CD4-positive, alpha-beta memory T cell (primary cell): Measurements from ENCODE around the gene TREH. TPM values are rescaled to one million over a fixed set of nuclear protein-coding genes. Genes with fewer than 3 reads are reported as not detected.

Experiments
- CTCF ChIA-PET: fragments of 350-600 bp; sonication (Branson Sonifier 250); formaldehyde crosslinking; loops from one replicate; lab custom pipeline; 2021; ENCODE audit warnings: inconsistent platforms; ENCODE audit not compliant: partially characterized antibody; lab: Charles Lee
- POLR2A ChIA-PET: fragments of 350-600 bp; sonication (Branson Sonifier 250); formaldehyde crosslinking; loops from one replicate; lab custom pipeline; 2021; ENCODE audit not compliant: partially characterized antibody; lab: Charles Lee
- DNase-seq, 5 donors: peaks; one replicate each; pipeline versions ENCODE4 v3.0.0 to v3.0.0-alpha.2; 2020 to 2022; ENCODE audit warnings: mixed read lengths in 1 of 5
- H3K27ac ChIP-seq: one replicate; pipeline ENCODE4 v1.7.0; 2013; ENCODE audit warnings: low read depth, low read length
- H3K27me3 ChIP-seq: 2 replicates; pipeline ENCODE4 v1.7.0; 2013; ENCODE audit warnings: mild to moderate bottlenecking, low read length, moderate library complexity; ENCODE audit not compliant: insufficient read depth
- H3K36me3 ChIP-seq: 2 replicates; pipeline ENCODE4 v1.7.0; 2013; ENCODE audit warnings: mild to moderate bottlenecking, low read length, moderate library complexity; ENCODE audit not compliant: insufficient read depth
- H3K4me1 ChIP-seq: 2 replicates; pipeline ENCODE4 v1.7.0; 2013; ENCODE audit warnings: mild to moderate bottlenecking, low read length, moderate library complexity; ENCODE audit not compliant: insufficient read depth
- H3K4me3 ChIP-seq, 2 donors: one replicate each; pipeline ENCODE4 v1.7.0; 2013; ENCODE audit warnings: low read length in 2 of 2, mild to moderate bottlenecking in 1 of 2
- H3K9me3 ChIP-seq, 2 donors: one replicate each; pipeline ENCODE4 v1.7.0; 2013; ENCODE audit warnings: low read length in 2 of 2, control low read depth in 1 of 2; ENCODE audit not compliant: control insufficient read depth in 1 of 2
- H3K27ac Mint-ChIP-seq, 7 donors: one replicate each; pipeline ENCODE4 v1.8.0; 2020 to 2021; ENCODE audit warnings: mixed read lengths in 7 of 7, mild to moderate bottlenecking in 6 of 7, inconsistent platforms in 3 of 7, moderate library complexity in 3 of 7
- H3K27me3 Mint-ChIP-seq, 2 donors: one replicate each; pipeline ENCODE4 v1.8.0; 2020 to 2021; ENCODE audit warnings: mixed read lengths in 2 of 2
- H3K36me3 Mint-ChIP-seq, 2 donors: one replicate each; pipeline ENCODE4 v1.8.0; 2020 to 2021; ENCODE audit warnings: mixed read lengths in 2 of 2, inconsistent platforms in 1 of 2, mild to moderate bottlenecking in 1 of 2
- H3K4me1 Mint-ChIP-seq, 4 donors: one replicate each; pipeline ENCODE4 v1.8.0; 2020 to 2021; ENCODE audit warnings: mixed read lengths in 4 of 4, mild to moderate bottlenecking in 1 of 4
- H3K4me3 Mint-ChIP-seq, 8 donors: one replicate each; pipeline ENCODE4 v1.8.0; 2020 to 2021; ENCODE audit warnings: mixed read lengths in 8 of 8, mild to moderate bottlenecking in 7 of 8, moderate library complexity in 6 of 8, inconsistent platforms in 3 of 8
- H3K9me3 Mint-ChIP-seq, 8 donors: one replicate each; pipeline ENCODE4 v1.8.0; 2020 to 2021; ENCODE audit warnings: mixed read lengths in 8 of 8, mild to moderate bottlenecking in 5 of 8, inconsistent platforms in 3 of 8, moderate library complexity in 1 of 8
- intact Hi-C: fragments of 100-400 bp; cut with micrococcal nuclease; formaldehyde crosslinking; loops from one replicate; pipeline ENCODE4 v1.15.1; 2023
- polyA plus RNA-seq, 2 donors: library from polyadenylated mRNA; unstranded; fragments of 300-500 nt; fragmentation: Illumina TruSeq; gene quantifications; one replicate each; pipeline ENCODE4 v1.2.3, GENCODE V29; 2021
- total RNA-seq, 2 experiments: library from RNA; stranded (reverse); gene quantifications; one replicate each; pipeline ENCODE4 v1.2.3, GENCODE V29; 2021

Gene TREH
- total and polyA plus RNA-seq, 4 experiments from 2014 or later: not detected

GRCh38 chr11:118651820-118652219 lies 27.6 kb downstream of the TREH start:
- Histone ChIP-seq H3K27me3 (no peaks in the 10 kb centered on the region), H3K9me3 (no peaks in the 10 kb centered on the region), H3K36me3 (no peaks in the 10 kb centered on the region), H3K4me3 (no peak overlapping the region), H3K4me1 (peaks cover 8% of the 10 kb centered on the region), H3K27ac (no peak overlapping the region)
- CTCF ChIA-PET: no interaction called here
- POLR2A ChIA-PET: interaction anchor here (0.7 kb wide), 1 partner anchor 535 kb away, joined by 3 read pairs; no protein-coding TSS in a partner anchor
- peaks cover 6 to 11% (median 10%) of the 10 kb centered on the region in 4 donors for H3K4me1 Mint-ChIP-seq
- H3K27ac Mint-ChIP-seq: peak overlapping the region in 1 of 7 donors; percentile 65
- no peak overlapping the region for H3K4me3 Mint-ChIP-seq
- no peaks in the 10 kb centered on the region for H3K36me3 Mint-ChIP-seq
- no peak for DNase-seq
- no peaks in the 10 kb centered on the region for H3K27me3 Mint-ChIP-seq
- intact Hi-C loops: no loop called here
- peaks cover 0 to 3% (median 0%) of the 10 kb centered on the region in 8 donors for H3K9me3 Mint-ChIP-seq

GRCh38 chr11:118650366-118650765 lies 29.1 kb downstream of the TREH start:
- CTCF ChIA-PET: no interaction called here
- no peaks in the 10 kb centered on the region for H3K36me3 ChIP-seq
- H3K4me3 ChIP-seq: no peak overlapping the region
- Mint-ChIP-seq H3K27ac (no peak overlapping the region), H3K36me3 (no peaks in the 10 kb centered on the region), H3K4me1 (peaks cover 6 to 11% (median 10%) of the 10 kb centered on the region in 4 donors), H3K9me3 (peaks cover 0 to 3% (median 0%) of the 10 kb centered on the region in 8 donors), H3K4me3 (no peak overlapping the region), H3K27me3 (peaks cover 0 to 2% of the 10 kb centered on the region in 2 donors)
- no peaks in the 10 kb centered on the region for H3K9me3 ChIP-seq
- DNase-seq: no peak
- no peaks in the 10 kb centered on the region for H3K27me3 ChIP-seq
- intact Hi-C loops: no loop called here
- H3K4me1 ChIP-seq: peaks cover 8% of the 10 kb centered on the region
- POLR2A ChIA-PET: no interaction called here
- H3K27ac ChIP-seq: no peak overlapping the region

GRCh38 chr11:118649941-118650340 lies 29.5 kb downstream of the TREH start:
- no peak overlapping the region for H3K4me3 ChIP-seq
- H3K27me3 Mint-ChIP-seq: peaks cover 0 to 2% of the 10 kb centered on the region in 2 donors
- H3K4me3 Mint-ChIP-seq: no peak overlapping the region
- peaks cover 0 to 3% (median 0%) of the 10 kb centered on the region in 8 donors for H3K9me3 Mint-ChIP-seq
- no peaks in the 10 kb centered on the region for H3K36me3 Mint-ChIP-seq
- no peak for DNase-seq
- peak overlapping the region in 1 of 7 donors; percentile 2 for H3K27ac Mint-ChIP-seq
- H3K27ac ChIP-seq: no peak overlapping the region
- peaks cover 6 to 11% (median 10%) of the 10 kb centered on the region in 4 donors for H3K4me1 Mint-ChIP-seq
- H3K27me3 ChIP-seq: no peaks in the 10 kb centered on the region
- peaks cover 8% of the 10 kb centered on the region for H3K4me1 ChIP-seq
- no peaks in the 10 kb centered on the region for H3K9me3 ChIP-seq
- H3K36me3 ChIP-seq: no peaks in the 10 kb centered on the region
- ChIA-PET POLR2A (no interaction called here), CTCF (no interaction called here)
- intact Hi-C loops: no loop called here

GRCh38 chr11:118648291-118648690 lies 31.2 kb downstream of the TREH start:
- Mint-ChIP-seq H3K36me3 (no peaks in the 10 kb centered on the region), H3K4me1 (peaks cover 6 to 11% (median 10%) of the 10 kb centered on the region in 4 donors), H3K27me3 (peaks cover 0 to 2% of the 10 kb centered on the region in 2 donors), H3K27ac (no peak overlapping the region), H3K4me3 (no peak overlapping the region), H3K9me3 (peaks cover 0 to 3% (median 0%) of the 10 kb centered on the region in 8 donors)
- Histone ChIP-seq H3K9me3 (no peaks in the 10 kb centered on the region), H3K27me3 (no peaks in the 10 kb centered on the region), H3K4me3 (no peak overlapping the region), H3K36me3 (no peaks in the 10 kb centered on the region), H3K4me1 (peaks cover 8% of the 10 kb centered on the region), H3K27ac (no peak overlapping the region)
- intact Hi-C loops: no loop called here
- no peak for DNase-seq
- ChIA-PET CTCF (no interaction called here), POLR2A (no interaction called here)

- Histone ChIP-seq H3K27ac (no peak overlapping the region), H3K36me3 (no peaks in the 10 kb centered on the region), H3K4me1 (no peaks in the 10 kb centered on the region), H3K4me3 (no peak overlapping the region), H3K9me3 (no peaks in the 10 kb centered on the region), H3K27me3 (no peaks in the 10 kb centered on the region)
- Mint-ChIP-seq H3K4me3 (no peak overlapping the region), H3K27ac (no peak overlapping the region), H3K27me3 (peaks cover 0 to 2% of the 10 kb centered on the region in 2 donors), H3K9me3 (peaks cover 0 to 3% (median 0%) of the 10 kb centered on the region in 8 donors), H3K4me1 (no peaks in the 10 kb centered on the region), H3K36me3 (no peaks in the 10 kb centered on the region)
- DNase-seq: no peak
- intact Hi-C loops: no loop called here
- ChIA-PET POLR2A (interaction anchor here (1.8 kb wide), 1 partner anchor 10 kb away, joined by 5 read pairs; no protein-coding TSS in a partner anchor), CTCF (no interaction called here)
Measured at GRCh38 chr11:118646393-118646792, 33.1 kb downstream of the TREH start.

GRCh38 chr11:118645066-118645715 lies 34.3 kb downstream of the TREH start:
- intact Hi-C loops: no loop called here
- CTCF ChIA-PET: interaction anchor here (0.6 to 1.0 kb wide), 2 partner anchors 15 to 260 kb away, joined by 3 read pairs; no protein-coding TSS in a partner anchor

GRCh38 chr11:118644496-118644895 lies 35.0 kb downstream of the TREH start:
- Mint-ChIP-seq H3K9me3 (peaks cover 0 to 3% (median 0%) of the 10 kb centered on the region in 8 donors), H3K4me1 (no peaks in the 10 kb centered on the region), H3K4me3 (no peak overlapping the region), H3K36me3 (no peaks in the 10 kb centered on the region), H3K27me3 (peaks cover 0 to 2% of the 10 kb centered on the region in 2 donors), H3K27ac (no peak overlapping the region)
- H3K9me3 ChIP-seq: no peaks in the 10 kb centered on the region
- H3K4me3 ChIP-seq: no peak overlapping the region
- no peaks in the 10 kb centered on the region for H3K27me3 ChIP-seq
- no peak for DNase-seq
- intact Hi-C loops: no loop called here
- H3K36me3 ChIP-seq: no peaks in the 10 kb centered on the region
- CTCF ChIA-PET: interaction anchor here (0.6 to 1.0 kb wide), 2 partner anchors 16 to 261 kb away, joined by 3 read pairs; no protein-coding TSS in a partner anchor
- POLR2A ChIA-PET: no interaction called here
- H3K4me1 ChIP-seq: no peaks in the 10 kb centered on the region
- H3K27ac ChIP-seq: no peak overlapping the region

More at GRCh38 chr11:118645066-118645715, 34.3 kb downstream of the TREH start:
- H3K9me3 Mint-ChIP-seq: peaks cover 0 to 3% (median 0%) of the 10 kb centered on the region in 8 donors
- H3K4me1 ChIP-seq: no peaks in the 10 kb centered on the region
- H3K27ac Mint-ChIP-seq: no peak overlapping the region
- H3K27me3 Mint-ChIP-seq: peaks cover 0 to 2% of the 10 kb centered on the region in 2 donors
- POLR2A ChIA-PET: interaction anchor here (1.8 kb wide), 1 partner anchor 9 kb away, joined by 5 read pairs; no protein-coding TSS in a partner anchor
- no peak overlapping the region for H3K27ac ChIP-seq
- H3K27me3 ChIP-seq: no peaks in the 10 kb centered on the region
- no peak overlapping the region for H3K4me3 Mint-ChIP-seq
- no peaks in the 10 kb centered on the region for H3K4me1 Mint-ChIP-seq
- no peaks in the 10 kb centered on the region for H3K36me3 ChIP-seq
- no peak for DNase-seq
- no peak overlapping the region for H3K4me3 ChIP-seq
- H3K36me3 Mint-ChIP-seq: no peaks in the 10 kb centered on the region
- no peaks in the 10 kb centered on the region for H3K9me3 ChIP-seq
